Measurements from ENCODE around the gene RAD51B.

DNA sequence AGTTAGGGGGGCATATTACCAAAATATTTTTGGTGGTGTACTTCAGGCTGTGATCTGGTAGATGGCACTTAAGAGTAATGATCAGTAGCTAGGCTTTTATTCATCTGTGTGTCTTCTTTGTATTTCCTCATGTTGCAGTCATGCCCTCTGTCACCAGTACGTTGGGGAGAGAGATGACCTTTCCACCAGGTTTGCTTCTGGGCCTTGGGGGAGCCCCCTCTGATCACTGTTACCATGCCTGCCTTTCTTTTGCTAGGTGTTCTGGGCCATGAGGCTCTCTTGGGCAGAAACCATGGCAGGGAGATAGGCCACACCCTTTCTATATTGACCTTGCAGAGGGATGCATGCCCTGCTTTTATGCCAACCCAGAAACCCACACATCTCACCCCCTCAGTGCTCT, 208.5 kb downstream of the RAD51B start:
- TF ChIP-seq, protein P1, sequence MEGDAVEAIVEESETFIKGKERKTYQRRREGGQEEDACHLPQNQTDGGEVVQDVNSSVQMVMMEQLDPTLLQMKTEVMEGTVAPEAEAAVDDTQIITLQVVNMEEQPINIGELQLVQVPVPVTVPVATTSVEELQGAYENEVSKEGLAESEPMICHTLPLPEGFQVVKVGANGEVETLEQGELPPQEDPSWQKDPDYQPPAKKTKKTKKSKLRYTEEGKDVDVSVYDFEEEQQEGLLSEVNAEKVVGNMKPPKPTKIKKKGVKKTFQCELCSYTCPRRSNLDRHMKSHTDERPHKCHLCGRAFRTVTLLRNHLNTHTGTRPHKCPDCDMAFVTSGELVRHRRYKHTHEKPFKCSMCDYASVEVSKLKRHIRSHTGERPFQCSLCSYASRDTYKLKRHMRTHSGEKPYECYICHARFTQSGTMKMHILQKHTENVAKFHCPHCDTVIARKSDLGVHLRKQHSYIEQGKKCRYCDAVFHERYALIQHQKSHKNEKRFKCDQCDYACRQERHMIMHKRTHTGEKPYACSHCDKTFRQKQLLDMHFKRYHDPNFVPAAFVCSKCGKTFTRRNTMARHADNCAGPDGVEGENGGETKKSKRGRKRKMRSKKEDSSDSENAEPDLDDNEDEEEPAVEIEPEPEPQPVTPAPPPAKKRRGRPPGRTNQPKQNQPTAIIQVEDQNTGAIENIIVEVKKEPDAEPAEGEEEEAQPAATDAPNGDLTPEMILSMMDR (IDR thresholded peaks at IDR 0.05): no peak
- TF ChIP-seq POLR2A (IDR thresholded peaks at IDR 0.05): no peak
- no peak for TF ChIP-seq POLR2AphosphoS5 (IDR thresholded peaks at IDR 0.05)
